Esophagus (tissue), 2 donors: ENCODE data around the gene GADD45A. TPM values are rescaled to one million over a fixed set of nuclear protein-coding genes. Genes with fewer than 3 reads are reported as not detected.

Experiments
- H3K27ac ChIP-seq, 2 donors: one replicate each; pipeline ENCODE4 v1.5.1; 2013; ENCODE audit warnings: low read depth in 2 of 2, mild to moderate bottlenecking in 2 of 2, inconsistent platforms in 1 of 2, low read length in 1 of 2, moderate library complexity in 1 of 2
- H3K27me3 ChIP-seq, 2 donors: one replicate each; pipeline ENCODE4 v1.6.1; 2013; ENCODE audit warnings: low read length in 2 of 2, control low read depth in 1 of 2, mild to moderate bottlenecking in 1 of 2; ENCODE audit not compliant: insufficient read depth in 2 of 2, control insufficient read depth in 1 of 2
- H3K36me3 ChIP-seq, 2 donors: one replicate each; pipeline ENCODE4 v1.6.1; 2013; ENCODE audit warnings: low read length in 1 of 2; ENCODE audit not compliant: control insufficient read depth in 2 of 2, insufficient read depth in 2 of 2
- H3K4me1 ChIP-seq, 2 donors: one replicate each; pipeline ENCODE4 v1.6.1; 2013; ENCODE audit warnings: low read length in 1 of 2; ENCODE audit not compliant: control insufficient read depth in 2 of 2, insufficient read depth in 2 of 2
- H3K4me3 ChIP-seq, 2 donors: one replicate each; pipeline ENCODE4 v1.5.1; 2013; ENCODE audit warnings: low read length in 2 of 2, mild to moderate bottlenecking in 2 of 2, low read depth in 1 of 2, moderate library complexity in 1 of 2
- H3K9me3 ChIP-seq, 2 donors: one replicate each; pipeline ENCODE4 v1.6.1; 2013; ENCODE audit warnings: mild to moderate bottlenecking in 2 of 2, low read depth in 1 of 2, low read length in 1 of 2, moderate library complexity in 1 of 2; ENCODE audit not compliant: control insufficient read depth in 2 of 2, insufficient read depth in 1 of 2
- WGBS, 2 donors: extraction: QIAGEN DNeasy Blood & Tissue Kit; methylation state at CpG; one replicate each; pipeline ENCODE4 v1.1.7; 2013; 5-methylcytosine and 5-hydroxymethylcytosine counted together
- polyA plus RNA-seq, 2 donors: library from polyadenylated mRNA; stranded (reverse); fragments of 200-250 nt; gene quantifications; one replicate each; pipeline ENCODE4 v1.2.3, GENCODE V29; 2013
- donor health status: healthy with polysubstance abuse.
- donor health status: Bipolar disorder and iron deficiency.

GADD45A gene
- 10 to 100 TPM; 32.7 to 56.7 TPM for polyA plus RNA-seq

- H3K4me1 ChIP-seq = no peaks in the 10 kb centered on the region
- 0% methylated on average over 30 to 39 of the region's 39 CpGs for WGBS, 2 donors
Measured at GRCh38 chr1:67685067-67685557, at the start of gene GADD45A. Gene GADD45A, plus strand, starts transcription at chr1:67685201. Its CDS starts 294 bp downstream, at chr1:67685495.

GRCh38 chr1:67636146-67636545, 48.9 kb upstream of the GADD45A start:
- no peaks in the 10 kb centered on the region for H3K27me3 ChIP-seq
- peaks cover 0 to 5% of the 10 kb centered on the region in 2 donors for H3K4me1 ChIP-seq
- no peaks in the 10 kb centered on the region for H3K9me3 ChIP-seq
- H3K4me3 ChIP-seq = no peak overlapping the region
- H3K27ac ChIP-seq = no peak overlapping the region
- H3K36me3 ChIP-seq = no peaks in the 10 kb centered on the region

More at GRCh38 chr1:67685067-67685557, at the start of gene GADD45A:
- no peaks in the 10 kb centered on the region for H3K9me3 ChIP-seq
- peaks cover 0 to 4% of the 10 kb centered on the region in 2 donors for H3K36me3 ChIP-seq
- H3K27ac ChIP-seq = peak within 1 kb of the TSS; percentile 99 to 100
- peak within 1 kb of the TSS; percentile 90 to 100 for H3K4me3 ChIP-seq
- no peaks in the 10 kb centered on the region for H3K27me3 ChIP-seq

- Histone ChIP-seq H3K27ac (no peak overlapping the region), H3K36me3 (no peaks in the 10 kb centered on the region), H3K27me3 (no peaks in the 10 kb centered on the region), H3K4me1 (peaks cover 0 to 2% of the 10 kb centered on the region in 2 donors), H3K4me3 (no peak overlapping the region), H3K9me3 (no peaks in the 10 kb centered on the region)
- WGBS, 2 donors = 87 to 91% methylated on average over 6 of the region's 6 CpGs
Measured at GRCh38 chr1:67639361-67639760, 45.6 kb upstream of the GADD45A start.

GRCh38 chr1:67642629-67643028, 42.4 kb upstream of the GADD45A start:
- Histone ChIP-seq H3K4me3 (no peak overlapping the region), H3K4me1 (peaks cover 0 to 3% of the 10 kb centered on the region in 2 donors), H3K36me3 (no peaks in the 10 kb centered on the region), H3K27ac (no peak overlapping the region), H3K9me3 (no peaks in the 10 kb centered on the region), H3K27me3 (no peaks in the 10 kb centered on the region)
- WGBS, 2 donors = 62 to 72% methylated on average over 9 of the region's 9 CpGs

- WGBS, 2 donors = 91 to 94% methylated on average over 3 of the region's 3 CpGs
Measured at GRCh38 chr1:67644566-67644965, 40.4 kb upstream of the GADD45A start.

GRCh38 chr1:67645495-67646144, 39.4 kb upstream of the GADD45A start:
- Histone ChIP-seq H3K36me3 (no peaks in the 10 kb centered on the region), H3K27me3 (no peaks in the 10 kb centered on the region), H3K9me3 (no peaks in the 10 kb centered on the region), H3K4me1 (peaks cover 0 to 3% of the 10 kb centered on the region in 2 donors), H3K4me3 (no peak overlapping the region), H3K27ac (no peak overlapping the region)
- WGBS, 2 donors = 42 to 45% methylated on average over 3 of the region's 3 CpGs

More at GRCh38 chr1:67644566-67644965, 40.4 kb upstream of the GADD45A start:
- Histone ChIP-seq H3K36me3 (no peaks in the 10 kb centered on the region), H3K4me3 (no peak overlapping the region), H3K27me3 (no peaks in the 10 kb centered on the region), H3K4me1 (peaks cover 0 to 3% of the 10 kb centered on the region in 2 donors), H3K27ac (no peak overlapping the region), H3K9me3 (no peaks in the 10 kb centered on the region)

- peak overlapping the region in 1 of 2 donors; percentile 37 for H3K27ac ChIP-seq
- H3K27me3 ChIP-seq = no peaks in the 10 kb centered on the region
- 59 to 75% methylated on average over 3 of the region's 3 CpGs for WGBS, 2 donors
- no peaks in the 10 kb centered on the region for H3K36me3 ChIP-seq
- H3K9me3 ChIP-seq = no peaks in the 10 kb centered on the region
- no peak overlapping the region for H3K4me3 ChIP-seq
- peaks cover 0 to 3% of the 10 kb centered on the region in 2 donors for H3K4me1 ChIP-seq
Measured at GRCh38 chr1:67646145-67647035, 38.6 kb upstream of the GADD45A start.

GRCh38 chr1:67647036-67647798, 37.8 kb upstream of the GADD45A start:
- 61 to 63% methylated on average over 7 of the region's 7 CpGs for WGBS, 2 donors
- no peaks in the 10 kb centered on the region for H3K36me3 ChIP-seq
- no peak overlapping the region for H3K27ac ChIP-seq
- H3K4me1 ChIP-seq = peaks cover 0 to 3% of the 10 kb centered on the region in 2 donors
- no peaks in the 10 kb centered on the region for H3K9me3 ChIP-seq
- no peak overlapping the region for H3K4me3 ChIP-seq
- H3K27me3 ChIP-seq = no peaks in the 10 kb centered on the region

GRCh38 chr1:67647814-67648358, 37.1 kb upstream of the GADD45A start:
- H3K27ac ChIP-seq = no peak overlapping the region
- WGBS, 2 donors = 77 to 79% methylated on average over 3 of the region's 3 CpGs
- no peaks in the 10 kb centered on the region for H3K9me3 ChIP-seq
- H3K36me3 ChIP-seq = no peaks in the 10 kb centered on the region
- H3K4me1 ChIP-seq = peaks cover 0 to 3% of the 10 kb centered on the region in 2 donors
- H3K27me3 ChIP-seq = no peaks in the 10 kb centered on the region
- no peak overlapping the region for H3K4me3 ChIP-seq
